ENCODE data around the gene SYNE4. TPM values are rescaled to one million over a fixed set of nuclear protein-coding genes. Genes with fewer than 3 reads are reported as not detected.

SYNE4 gene
- total and polyA plus RNA-seq, 9 of the 15 experiments (the other 6 are each of a cell fraction or from before 2014, with no cell fraction given), result 0.03 to 0.65 (median 0.29) TPM

GRCh38 chr19:36054733-36055686 is 46.4 kb upstream of the SYNE4 start, which contains the start of gene WDR62 (continued):
- TF ChIP-seq CBX5 (IDR thresholded peaks at IDR 0.05; ENCODE audit: borderline replicate concordance, low read depth) (no peak), CBX2 (IDR thresholded peaks at IDR 0.05; ENCODE audit: insufficient read depth, low read length, poor library complexity, severe bottlenecking) (no peak), BHLHE40 (IDR thresholded peaks at IDR 0.05; ENCODE audit: low read length) (no peak), ZNF12 (CRISPR knock-in tag; IDR thresholded peaks at IDR 0.05) (peak; percentile 33; the same call in 1 of the 2 replicates), ARID3A (IDR thresholded peaks at IDR 0.05; ENCODE audit: borderline replicate concordance, low read depth, low read length) (no peak), EP400 (IDR thresholded peaks at IDR 0.05) (peak; percentile 96), CSDE1 (IDR thresholded peaks at IDR 0.05) (no peak), USF1 (CRISPR knock-in tag; IDR thresholded peaks at IDR 0.05) (no peak), TRIM28 (IDR thresholded peaks at IDR 0.05) (no peak), TCF7L2 (IDR thresholded peaks at IDR 0.05; ENCODE audit: low read depth, low read length) (no peak), HMG20B (CRISPR knock-in tag; IDR thresholded peaks at IDR 0.05) (no peak), CAMTA2 (CRISPR knock-in tag; conservative IDR thresholded peaks at IDR 0.05) (no peak), ZNF384 (IDR thresholded peaks at IDR 0.05; ENCODE audit: low read depth, low read length) (no peak), ADNP (tag; IDR thresholded peaks at IDR 0.05) (no peak), KLF10 (CRISPR knock-in tag; IDR thresholded peaks at IDR 0.05) (no peak), HDAC2 (IDR thresholded peaks at IDR 0.05) (0 out of 2 replicates have a peak, but pooled peaks have one; percentile 23), GMEB1 (CRISPR knock-in tag; IDR thresholded peaks at IDR 0.05) (no peak), MED1 (CRISPR knock-in tag; IDR thresholded peaks at IDR 0.05; ENCODE audit: borderline replicate concordance) (no peak), CCAR2 (IDR thresholded peaks at IDR 0.05; ENCODE audit: low read depth, low read length) (no peak), GATAD2B (IDR thresholded peaks at IDR 0.05; ENCODE audit: borderline replicate concordance) (no peak), JUN (IDR thresholded peaks at IDR 0.05; ENCODE audit: borderline replicate concordance, low read depth, low read length) (no peak), JUN (CRISPR knock-in tag; IDR thresholded peaks at IDR 0.05; ENCODE audit: borderline replicate concordance) (no peak), ATF7 (IDR thresholded peaks at IDR 0.05) (no peak), CTBP1 (IDR thresholded peaks at IDR 0.05; ENCODE audit: borderline replicate concordance) (peak; percentile 12), MTA1 (IDR thresholded peaks at IDR 0.05; ENCODE audit: borderline replicate concordance) (no peak), POLR2AphosphoS2 (IDR thresholded peaks at IDR 0.05; ENCODE audit: low read length) (no peak; the same call in 1 of the 2 replicates), ZNF282 (CRISPR knock-in tag; IDR thresholded peaks at IDR 0.05) (no peak), NBN (IDR thresholded peaks at IDR 0.05; ENCODE audit: low read depth) (no peak)

Data from K562 (cell line).